GM19324 (cell line): ENCODE results near the gene STAT5B.

Source experiments
- ATAC-seq: cut with Tn5 transposase; IDR thresholded peaks from one replicate; pipeline ENCODE4 v1.9.1; 2021; ENCODE audit warnings: mild to moderate bottlenecking, moderate library complexity; ENCODE audit not compliant: unreplicated experiment, low FRiP score

STAT5B gene

DNA sequence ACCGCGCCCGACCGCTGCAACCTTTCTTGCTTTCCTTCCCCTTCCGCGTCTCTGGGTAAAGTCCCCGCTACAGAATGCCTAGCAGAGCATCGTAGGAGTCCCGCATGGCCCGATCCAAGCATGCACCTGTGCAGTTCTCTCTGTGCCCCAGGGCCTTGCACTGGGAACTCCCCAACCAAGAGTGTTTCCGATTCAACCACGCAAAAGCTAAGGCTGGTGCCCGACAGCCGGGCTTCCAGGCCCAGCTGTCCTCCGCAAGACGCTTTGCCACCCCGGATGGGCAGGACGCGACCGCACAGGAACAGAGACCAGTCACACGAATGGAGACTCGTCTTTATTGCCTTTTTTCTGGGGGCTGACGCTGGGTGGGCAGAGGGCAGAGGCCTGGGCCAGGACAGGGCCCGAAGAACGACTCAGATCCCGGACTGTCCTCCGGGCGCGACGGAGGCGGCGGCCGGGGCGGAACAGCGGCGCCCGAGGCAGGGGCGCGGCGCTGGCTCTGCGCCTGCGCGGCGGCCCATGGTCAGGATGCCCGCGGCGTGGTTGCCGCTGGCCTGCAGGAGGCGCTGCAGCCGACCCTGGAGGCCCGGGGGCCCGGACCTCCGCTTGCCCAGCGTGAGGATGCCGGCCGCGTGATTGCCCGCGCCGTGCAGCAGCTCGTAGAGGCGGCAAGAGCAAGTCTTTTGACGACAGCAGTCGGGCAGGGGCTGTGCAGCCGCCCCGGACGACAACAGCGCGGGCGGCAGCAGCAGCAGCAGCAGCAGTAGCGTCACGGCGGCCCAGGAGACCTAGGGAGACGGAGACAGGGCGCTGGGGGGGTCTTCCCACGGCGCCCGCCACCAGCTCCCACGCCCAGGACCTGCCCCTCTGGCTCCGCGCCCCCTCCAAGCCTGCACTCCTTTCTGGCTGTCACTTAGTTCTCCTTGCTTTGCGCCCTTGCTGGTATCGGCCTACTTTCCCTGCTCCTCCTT, 92.2 kb downstream of the STAT5B start:
- peak; percentile 64 for ATAC-seq

DNA sequence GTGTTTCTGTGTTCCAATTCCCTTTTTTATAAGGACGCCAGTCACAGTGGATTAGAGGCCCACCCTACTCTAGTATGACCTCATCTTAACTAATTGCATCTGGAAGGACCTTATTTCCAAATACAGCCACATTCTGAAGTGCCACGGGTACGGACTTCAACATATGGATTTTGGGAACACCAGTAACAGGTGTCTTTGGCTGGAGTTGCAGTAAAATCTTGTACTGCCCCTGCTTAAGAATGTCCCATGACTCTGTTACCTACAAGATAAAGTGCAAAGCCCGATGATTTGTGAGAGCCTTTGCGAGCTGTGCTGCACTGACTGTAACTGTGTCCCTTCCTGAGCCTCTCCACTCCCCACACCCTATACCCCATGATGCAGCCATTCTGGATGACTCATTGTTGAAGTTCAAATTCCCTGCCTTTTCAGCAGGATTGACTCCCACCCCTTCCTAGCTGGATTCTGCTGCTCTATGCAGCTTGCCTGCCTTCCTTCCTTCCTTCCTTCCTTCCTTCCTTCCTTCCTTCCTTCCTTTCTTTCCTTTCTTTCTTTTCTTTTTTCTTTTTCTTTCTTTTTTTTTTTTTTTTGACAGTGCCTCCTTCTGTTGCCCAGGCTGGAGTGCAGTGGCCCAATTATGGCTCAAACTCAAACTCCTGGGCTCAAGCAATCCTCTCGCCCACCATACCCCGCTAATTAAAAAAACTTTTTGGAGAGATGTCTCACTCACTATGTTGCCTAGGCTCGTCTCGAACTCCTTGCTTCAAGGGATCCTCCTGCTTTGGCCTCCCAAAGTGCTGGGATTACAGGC, 93.1 kb downstream of the STAT5B start:
- ATAC-seq: no peak

DNA sequence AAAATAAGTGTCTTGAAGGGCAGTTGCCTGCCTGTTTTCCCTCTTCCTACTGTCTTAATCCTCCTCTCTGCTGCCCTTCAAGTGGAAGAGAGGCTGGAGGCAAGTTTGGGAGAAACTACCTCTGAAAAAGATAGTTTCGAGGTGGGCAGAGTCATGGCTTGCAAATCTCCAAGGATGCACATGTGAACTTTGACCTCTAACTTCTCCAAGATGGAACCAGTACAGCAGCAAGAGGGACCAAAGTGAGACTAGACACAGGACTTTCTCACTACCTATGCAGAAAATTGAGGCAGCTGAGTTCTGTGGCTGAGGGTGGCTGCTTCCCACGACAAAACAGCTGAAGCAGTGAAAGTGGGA, 94.4 kb downstream of the STAT5B start:
- ATAC-seq: no peak

DNA sequence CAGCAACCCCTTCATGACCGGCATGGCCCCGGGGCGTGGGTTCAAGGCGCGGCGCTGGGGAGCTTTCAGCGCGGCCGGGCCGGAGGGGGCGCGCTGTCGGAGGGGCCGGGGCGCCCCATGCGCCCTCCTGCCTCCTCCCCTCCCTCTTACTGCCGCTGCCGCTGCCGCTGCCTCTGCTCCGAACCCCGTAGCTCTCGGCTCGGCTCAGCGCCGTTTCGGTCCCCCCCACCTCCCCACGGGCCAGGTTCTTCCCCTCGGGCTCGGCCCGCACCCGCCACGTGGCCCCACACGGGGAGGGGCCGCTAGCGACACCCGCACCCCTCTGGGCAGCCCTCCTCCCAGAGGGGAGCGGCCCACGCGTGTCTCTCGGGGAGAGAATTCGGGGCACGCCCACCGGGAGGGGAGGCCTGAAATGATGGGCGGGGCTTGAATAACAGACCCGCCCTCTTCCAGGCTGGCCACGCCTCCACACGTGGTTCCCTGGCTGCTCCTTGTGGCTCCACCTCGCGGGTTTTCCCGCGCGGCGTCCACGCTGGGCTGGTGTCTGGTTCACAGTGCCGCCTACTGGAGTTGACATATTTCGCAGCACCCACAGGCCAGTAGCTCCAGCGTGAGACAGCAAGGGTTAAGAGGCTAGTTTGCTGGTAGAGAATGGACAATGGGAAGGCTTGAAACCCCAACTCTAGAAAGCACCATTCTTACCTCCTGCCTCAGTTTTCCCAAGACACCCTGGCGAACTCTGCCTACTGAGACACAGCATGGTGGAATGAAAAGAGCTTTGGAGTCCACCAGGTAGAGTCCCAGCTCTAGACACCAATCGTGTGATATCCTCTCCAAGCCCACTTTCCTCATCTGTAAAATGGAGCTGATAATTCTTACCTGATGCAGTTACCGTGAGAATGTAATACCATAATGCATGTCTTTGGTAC, 95.0 kb downstream of the STAT5B start, which contains the start of gene KCNH4:
Gene KCNH4, minus strand, starts transcription at position 221 of the 929 bp plus-strand sequence. Its CDS starts 197 bp downstream, at position 24.
- ATAC-seq: no peak

DNA sequence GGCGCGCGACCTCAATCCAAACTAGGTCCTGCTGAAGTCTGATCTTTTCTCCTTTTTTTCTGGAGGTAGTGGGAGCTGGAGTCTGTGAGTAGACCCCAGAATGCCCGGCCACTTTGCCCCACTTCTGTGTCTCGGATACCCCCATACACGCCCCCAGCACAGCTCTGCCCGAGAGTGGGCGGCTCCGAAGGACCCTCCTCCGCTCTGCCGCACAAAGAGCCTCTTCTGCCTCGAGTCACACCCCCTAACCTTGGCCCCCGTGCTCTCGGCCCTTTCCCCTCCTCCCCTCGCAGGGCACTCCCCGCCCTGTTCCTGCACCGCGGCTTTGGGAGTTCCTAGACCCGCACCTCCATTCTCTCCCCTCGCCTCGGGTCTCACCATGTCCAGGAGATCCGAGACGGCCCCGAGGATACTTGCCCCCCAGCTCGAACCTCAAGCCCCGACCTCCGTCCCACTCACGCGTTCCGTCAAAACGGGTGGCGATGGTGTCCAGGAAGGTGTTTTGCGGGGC, 95.7 kb downstream of the STAT5B start:
- no peak for ATAC-seq

DNA sequence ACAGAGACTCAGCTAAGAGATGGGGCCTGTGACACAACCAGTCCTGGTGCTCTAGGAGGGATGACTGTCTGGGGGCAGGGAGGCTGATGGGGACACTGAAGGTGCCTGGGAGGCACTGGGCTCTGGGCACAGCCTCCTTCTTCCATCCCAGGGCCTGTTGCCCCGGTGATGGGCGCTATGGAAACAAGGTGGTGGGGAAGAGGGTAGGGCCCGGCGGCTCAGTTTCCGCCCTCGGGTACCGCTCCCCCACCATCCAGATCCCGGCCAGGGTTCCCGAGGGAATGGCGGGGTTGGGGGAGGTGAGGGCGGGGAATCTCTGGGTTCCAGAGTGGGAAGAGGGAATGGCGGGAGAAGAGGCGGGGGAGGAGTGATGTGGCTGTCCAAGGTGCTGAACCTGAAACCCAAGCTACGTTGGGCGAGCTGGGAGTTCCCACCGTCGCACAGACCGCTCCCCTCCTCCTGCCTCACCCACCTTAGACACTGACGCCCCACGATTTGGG, 96.2 kb downstream of the STAT5B start:
- no peak for ATAC-seq

DNA sequence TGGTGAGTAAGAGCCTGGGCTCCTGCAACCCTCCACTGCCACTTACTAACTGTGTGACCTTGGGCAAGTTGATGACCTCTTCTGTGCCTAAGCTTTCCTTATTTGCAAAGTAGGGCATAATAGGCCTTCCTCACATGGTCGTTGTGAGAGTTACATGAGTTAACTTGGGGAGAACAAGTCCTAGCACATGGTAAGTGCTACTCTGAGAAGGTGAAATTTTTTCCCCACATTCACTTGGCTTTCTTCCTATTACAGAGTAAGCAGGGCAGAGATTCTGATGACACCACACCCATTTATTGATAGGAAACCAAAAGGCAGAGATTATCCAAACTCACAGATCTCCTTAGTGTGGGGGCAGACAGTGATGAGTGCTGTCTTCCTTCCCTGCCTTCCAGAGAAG, 96.9 kb downstream of the STAT5B start:
- ATAC-seq: no peak

DNA sequence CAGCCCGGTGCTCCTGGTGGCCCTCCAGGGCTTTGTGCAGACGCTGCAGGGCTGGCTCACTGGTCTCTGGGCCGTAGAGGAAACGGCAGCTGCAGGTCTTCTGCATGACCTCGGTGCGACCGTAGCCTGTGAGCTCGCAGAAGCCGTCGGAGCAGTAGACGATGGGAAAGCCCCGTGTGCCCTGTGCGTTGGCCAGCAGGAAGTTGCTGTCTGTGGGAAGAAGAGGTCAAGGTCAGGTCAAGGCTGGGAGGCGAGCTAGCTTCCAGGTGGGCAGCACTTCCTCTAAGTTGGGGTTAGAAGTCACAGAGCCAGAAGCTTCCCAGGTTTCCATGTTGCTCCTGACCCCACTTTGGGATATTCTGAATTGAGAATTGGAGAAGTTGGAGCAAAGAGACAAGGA, 97.4 kb downstream of the STAT5B start:
- ATAC-seq: no peak

DNA sequence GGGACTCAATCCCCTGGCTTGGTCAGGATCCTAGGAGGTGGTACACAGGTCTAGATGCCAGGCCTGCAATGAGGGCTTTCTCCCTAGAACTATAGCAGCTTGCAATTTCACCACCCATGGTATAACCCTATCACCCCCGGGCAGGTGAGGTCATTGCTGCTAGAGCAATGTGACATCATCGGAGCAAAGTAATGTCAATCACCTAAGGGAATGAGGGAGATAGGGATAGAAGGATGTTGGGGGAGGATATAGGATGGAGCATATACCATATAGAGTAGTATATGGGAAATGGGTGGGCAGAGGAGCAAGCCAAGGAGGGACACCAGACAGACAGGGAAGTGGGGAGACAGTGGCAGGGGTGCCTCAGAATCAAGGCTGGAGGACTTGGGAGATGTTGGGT, 98.5 kb downstream of the STAT5B start:
- ATAC-seq: no peak

DNA sequence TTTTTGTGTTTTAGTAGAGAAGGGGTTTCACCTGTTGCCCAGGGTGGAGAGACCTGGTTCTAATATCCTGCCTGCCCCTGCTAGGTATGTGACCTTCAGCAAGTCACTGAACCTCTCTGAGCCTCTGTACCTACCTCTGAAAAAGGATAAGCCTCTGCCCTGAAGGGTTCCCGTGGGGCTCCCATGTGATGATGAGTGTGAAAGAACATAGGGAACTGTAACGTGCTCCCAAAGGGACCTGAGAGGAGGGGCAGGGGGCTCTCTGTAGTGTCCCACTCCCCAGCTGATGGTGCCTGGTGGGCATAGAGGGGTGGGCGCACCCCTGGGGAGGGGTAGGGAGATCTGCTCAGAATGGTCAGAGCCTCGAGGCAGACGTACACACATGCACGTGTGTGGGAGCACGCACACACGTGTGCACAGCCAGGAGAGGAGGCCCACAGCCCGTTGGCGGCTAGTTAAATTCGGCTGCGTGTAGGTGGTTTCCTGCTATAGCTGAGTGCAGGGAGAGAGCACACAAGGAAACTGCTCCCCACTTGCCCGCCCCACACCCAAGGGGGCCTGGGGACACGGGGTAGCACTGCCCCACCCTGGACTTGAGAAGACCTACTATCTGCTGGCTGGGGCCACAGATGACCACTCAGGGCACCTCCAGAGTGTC, 101.9 kb downstream of the STAT5B start:
- ATAC-seq: no peak

DNA sequence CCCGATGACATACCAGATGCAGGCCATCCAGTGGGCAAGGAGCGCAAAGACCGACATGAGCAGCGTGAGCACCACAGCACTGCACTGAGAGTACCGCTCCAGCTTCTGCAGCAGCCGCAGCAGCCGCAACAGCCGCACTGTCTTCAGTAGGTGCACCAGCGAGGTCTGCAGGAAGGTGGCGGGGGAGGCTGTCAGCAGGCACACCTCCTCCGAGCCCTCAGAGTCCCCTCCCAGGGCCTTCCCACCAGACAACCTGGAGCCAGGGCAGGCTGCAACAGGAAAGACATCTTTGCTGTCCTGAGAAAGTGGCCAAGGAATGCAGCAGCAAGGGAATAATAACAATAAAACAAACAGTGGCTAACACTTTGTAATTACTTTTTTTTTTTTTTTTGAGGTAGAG, 104.4 kb downstream of the STAT5B start:
- ATAC-seq: no peak

DNA sequence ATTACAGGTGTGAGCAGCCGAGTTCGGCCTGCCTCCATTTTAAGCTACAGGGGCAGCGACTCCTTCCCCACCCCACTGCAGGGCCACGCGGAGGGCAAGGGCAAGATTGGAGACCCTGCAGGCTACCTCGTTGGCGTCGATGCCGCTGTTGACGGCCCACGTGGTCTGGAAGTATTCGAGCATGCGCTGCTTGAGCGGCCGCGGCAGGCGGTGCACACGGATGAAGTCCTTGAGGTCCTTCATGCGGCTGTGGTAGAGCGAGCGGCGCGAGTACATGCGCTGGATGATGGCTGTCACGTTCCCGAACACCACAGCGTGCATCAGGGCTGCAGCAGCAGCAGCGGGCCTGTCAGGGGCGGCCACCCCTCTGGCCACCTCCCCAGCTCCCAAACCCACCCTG, 106.8 kb downstream of the STAT5B start:
- no peak for ATAC-seq

DNA sequence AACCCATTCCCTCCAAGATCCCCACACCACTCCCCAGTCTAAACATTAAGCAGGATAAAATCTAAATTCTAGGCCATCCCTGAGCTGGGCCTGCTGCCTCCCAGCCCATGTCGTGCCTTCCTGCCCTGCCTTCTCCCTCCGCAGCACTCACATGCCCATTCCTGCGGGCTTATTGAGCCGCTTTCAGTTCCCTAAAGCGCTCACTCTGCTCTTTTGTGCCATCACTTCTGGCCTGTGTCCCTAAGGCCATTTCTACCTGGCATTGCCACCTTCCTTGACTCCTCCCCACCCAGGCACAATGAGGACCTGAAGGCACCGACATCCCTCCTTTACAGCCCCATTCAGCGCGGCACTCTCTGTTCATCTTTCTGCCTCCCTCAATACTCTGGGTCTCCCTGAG, 108.4 kb downstream of the STAT5B start:
- no peak for ATAC-seq

DNA sequence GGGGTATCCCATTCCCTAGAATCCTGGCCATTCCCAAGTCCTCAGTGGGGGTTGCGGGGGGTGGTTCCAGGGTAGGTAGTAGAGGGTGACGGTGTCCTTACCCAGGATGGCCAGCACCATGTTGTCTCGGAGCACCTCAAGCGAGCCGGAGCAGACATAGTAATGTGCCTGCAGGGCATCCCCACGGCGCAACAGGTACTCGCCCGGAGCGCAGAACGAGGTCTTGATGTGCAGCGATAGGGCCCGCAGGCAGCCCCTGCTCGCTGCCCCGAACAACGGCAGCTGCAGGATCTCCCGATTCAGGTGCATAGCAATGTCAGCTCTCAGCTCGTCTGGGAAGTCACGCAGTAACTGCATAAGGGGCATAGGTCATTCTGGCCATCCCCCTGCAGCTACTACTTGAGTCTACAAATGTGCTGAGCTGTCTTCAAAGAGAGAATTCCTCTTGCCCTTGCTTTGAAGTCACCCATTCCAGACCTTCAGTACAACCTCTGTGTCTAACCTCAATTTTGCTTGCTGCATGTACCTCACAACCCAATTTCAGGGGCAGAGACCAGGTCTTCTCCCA, 109.9 kb downstream of the STAT5B start:
- ATAC-seq: no peak

DNA sequence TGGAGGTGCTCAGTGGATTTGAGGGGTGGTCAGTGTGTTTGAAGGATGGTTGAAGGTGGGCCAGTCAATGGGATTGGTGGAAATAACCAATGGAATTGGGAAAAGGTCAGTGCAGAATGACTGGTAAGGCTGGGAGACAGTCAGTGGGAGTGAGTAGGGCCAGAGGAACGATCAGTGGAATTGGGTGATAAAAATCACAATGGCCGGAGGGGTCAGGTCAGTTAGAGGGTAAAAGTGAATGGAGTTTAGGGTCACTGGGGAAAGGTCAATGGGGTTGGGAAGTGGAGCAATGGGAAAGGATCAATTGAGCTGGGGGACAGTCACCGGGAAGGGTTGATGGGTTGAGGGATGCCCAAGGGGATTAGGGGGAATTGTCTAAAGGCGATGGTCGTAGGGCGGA, 110.4 kb downstream of the STAT5B start:
- no peak for ATAC-seq

DNA sequence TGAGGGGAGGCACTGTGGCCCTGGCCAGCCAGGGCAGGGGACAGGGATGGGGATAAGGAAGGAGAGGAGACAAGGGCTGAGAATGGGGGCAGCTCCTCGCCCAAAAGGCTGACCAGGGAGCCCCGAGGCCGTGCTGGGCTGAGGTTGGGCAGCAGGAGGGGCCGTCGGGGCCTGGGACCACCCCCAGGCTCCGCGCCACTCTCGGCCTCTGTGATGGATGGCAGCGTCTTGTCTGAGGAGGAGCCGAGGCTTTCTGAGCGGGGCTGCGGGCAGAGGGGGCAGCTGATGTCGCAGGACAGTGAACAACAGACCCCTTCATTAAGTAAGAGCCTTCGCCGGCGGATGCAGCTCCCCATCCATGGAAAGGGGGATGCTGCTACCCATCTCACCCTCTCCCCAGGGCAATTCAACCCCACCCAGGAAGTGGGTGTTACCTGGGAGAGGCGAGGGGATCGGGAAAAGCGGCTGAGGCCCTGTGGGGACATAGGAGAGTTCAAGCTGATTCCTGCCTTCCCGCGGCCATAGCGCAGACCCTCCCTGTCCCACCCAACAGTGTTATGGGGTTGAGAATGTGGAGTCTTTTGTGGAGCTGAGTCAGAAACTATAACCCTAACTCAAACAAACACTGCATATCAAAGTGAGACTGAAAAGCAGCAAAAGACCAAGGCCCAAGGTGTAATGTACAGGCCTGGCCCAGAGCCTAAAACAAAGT, 112.3 kb downstream of the STAT5B start:
- ATAC-seq: no peak

DNA sequence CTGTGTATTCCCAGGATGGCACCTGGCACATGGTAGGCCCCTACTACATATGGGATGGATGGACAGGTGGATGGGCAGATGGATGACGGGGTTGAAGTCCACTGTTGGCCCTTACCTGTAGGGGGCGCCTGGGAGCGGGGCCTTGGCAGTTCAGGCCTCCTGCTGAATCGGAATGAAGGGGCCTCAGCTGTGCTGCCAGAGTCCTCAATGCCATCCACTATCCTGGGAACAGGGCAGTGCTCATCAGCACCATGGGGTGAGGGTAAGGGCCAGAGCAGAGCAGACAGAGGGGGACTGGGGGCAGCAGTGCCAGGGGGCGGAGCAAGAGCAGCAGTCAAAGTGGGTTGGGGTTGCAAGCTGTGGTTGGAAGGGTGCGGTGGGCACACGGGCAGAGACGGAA, 113.1 kb downstream of the STAT5B start:
- no peak for ATAC-seq

DNA sequence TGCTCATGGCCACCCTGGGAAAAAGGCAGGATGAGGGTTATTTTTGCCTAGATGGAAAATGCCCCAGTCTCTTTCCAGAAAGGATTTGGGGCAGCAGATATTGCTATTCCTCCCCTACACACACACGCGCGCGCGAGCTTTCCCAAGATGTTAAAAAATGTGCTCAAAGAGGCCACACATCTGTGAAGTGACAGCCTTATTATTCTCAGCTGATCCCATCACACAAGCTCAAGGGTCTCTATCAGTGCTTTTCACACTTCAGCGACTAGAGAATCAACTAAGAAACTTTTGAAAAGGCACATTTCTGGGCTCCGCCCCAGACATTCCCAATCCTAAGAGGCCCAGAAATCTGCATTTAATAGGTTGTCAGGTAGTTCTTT, 115.7 kb downstream of the STAT5B start:
- ATAC-seq: no peak
